ENCODE results near the gene PLSCR2. TPM values are rescaled to one million over a fixed set of nuclear protein-coding genes. Genes with fewer than 3 reads are reported as not detected.
A peak's percentile ranks its signal among the peaks of the same experiment; 100 is the strongest.

PLSCR2 gene, protein sequence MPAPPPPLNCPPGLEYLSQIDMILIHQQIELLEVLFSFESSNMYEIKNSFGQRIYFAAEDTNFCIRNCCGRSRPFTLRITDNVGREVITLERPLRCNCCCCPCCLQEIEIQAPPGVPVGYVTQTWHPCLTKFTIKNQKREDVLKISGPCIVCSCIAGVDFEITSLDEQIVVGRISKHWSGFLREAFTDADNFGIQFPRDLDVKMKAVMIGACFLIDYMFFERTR
- 0.14 TPM in 1 of 2 replicates, not detected in the other for polyA plus RNA-seq (2013)

DNA sequence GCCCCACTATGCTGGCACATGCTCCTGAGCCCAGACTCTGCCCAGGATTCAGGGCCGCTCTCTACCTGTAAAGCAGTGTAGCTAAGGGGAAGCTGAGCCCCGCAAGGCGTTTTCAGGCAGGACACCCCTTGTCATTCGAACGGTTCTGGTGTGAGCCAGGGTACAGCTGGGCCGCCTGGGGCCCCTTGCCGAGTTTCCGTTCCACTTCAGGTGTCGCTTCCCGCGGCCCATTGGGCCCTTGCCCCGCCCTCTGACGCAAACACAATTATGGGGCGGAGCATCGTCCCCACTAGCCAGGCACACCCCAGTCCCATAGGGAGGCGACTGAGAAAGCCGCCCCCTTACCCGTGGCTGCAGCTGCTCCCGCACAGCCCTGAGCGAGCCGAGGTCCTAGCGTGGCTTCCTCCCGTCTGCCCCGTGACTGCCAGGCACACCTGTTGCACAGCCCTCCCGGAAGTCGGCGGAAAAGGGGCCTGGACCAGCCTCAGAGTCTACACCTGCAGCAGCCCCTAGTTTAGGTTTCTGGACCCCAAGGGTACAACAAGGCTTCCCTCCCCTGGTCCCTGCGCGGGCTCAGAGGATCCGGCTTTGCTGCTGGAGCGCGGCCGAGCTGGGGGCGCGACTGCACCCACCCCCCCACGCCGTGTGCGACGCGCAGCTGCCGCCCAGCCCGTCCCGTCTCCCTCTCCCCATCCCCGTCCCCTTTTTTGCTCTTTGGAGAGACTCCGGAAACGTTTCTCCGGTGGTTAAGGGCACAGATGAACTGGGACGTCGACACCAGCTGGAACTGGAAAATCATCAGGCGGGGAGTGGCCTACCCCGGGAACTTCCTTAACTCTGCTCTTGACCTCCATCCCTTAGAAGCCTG lies at the start of gene PLSCR2:
PLSCR2 (minus strand) TSS at position 412 of the 868 bp plus-strand sequence. CDS start 9,657 bp downstream, outside the sequence.
- H4K12ac ChIP-seq (ENCODE audit: low read depth, low read length) = no peak within 1 kb of the TSS
- H2AK5ac ChIP-seq (ENCODE audit: low read length) = no peak within 1 kb of the TSS
- no peak within 1 kb of the TSS for H2BK120ac ChIP-seq (ENCODE audit: insufficient read depth, low read length, poor library complexity)
- no peaks in the 10 kb centered on the region for H3K4me1 ChIP-seq (ENCODE audit: control insufficient read depth in 1 of 2, insufficient read depth in 2 of 2, low read length in 2 of 2)
- no CpG with 5 or more reads among the region's 51 CpGs for WGBS (ENCODE audit: extremely low coverage, insufficient coverage, insufficient read length)
- H3K4me2 ChIP-seq (ENCODE audit: low read length) = peak within 1 kb of the TSS; percentile 56
- H4K91ac ChIP-seq (ENCODE audit: low read depth, low read length) = no peak within 1 kb of the TSS
- no peak within 1 kb of the TSS for H4K8ac ChIP-seq (ENCODE audit: low read depth, low read length)
- H3K4me3 ChIP-seq (ENCODE audit: low read depth, low read length) = peak within 1 kb of the TSS; percentile 65
- no peak within 1 kb of the TSS for H3K18ac ChIP-seq (ENCODE audit: low read length)
- H3K4ac ChIP-seq (ENCODE audit: low read depth, low read length) = no peak within 1 kb of the TSS
- peak; percentile 38 to 53 for DNase-seq
- H3K14ac ChIP-seq (ENCODE audit: low read length) = no peak within 1 kb of the TSS
- no peak within 1 kb of the TSS for H3K23ac ChIP-seq (ENCODE audit: low read length)
- no peaks in the 10 kb centered on the region for H3K79me1 ChIP-seq (ENCODE audit: low read length)
- H2BK5ac ChIP-seq (ENCODE audit: low read depth, low read length, poor library complexity) = no peak within 1 kb of the TSS
- H2AFZ ChIP-seq (ENCODE audit: insufficient read depth, low read length, poor library complexity) = peak within 1 kb of the TSS; percentile 6
- no peak within 1 kb of the TSS for H2BK12ac ChIP-seq (ENCODE audit: low read length)
- no peak within 1 kb of the TSS for H3K27ac ChIP-seq (ENCODE audit: low read depth, low read length)
- H3K27me3 ChIP-seq (ENCODE audit: insufficient read depth, low read length) = no peaks in the 10 kb centered on the region
- no peaks in the 10 kb centered on the region for H3K36me3 ChIP-seq (ENCODE audit: control insufficient read depth in 1 of 2, insufficient read depth in 2 of 2, low read length in 2 of 2)
- H3K9me3 ChIP-seq (ENCODE audit: insufficient read depth, low read depth, low read length) = no peaks in the 10 kb centered on the region
- H3K9ac ChIP-seq (ENCODE audit: low read length) = peak within 1 kb of the TSS; percentile 50
- H3K79me2 ChIP-seq (ENCODE audit: control insufficient read depth, insufficient read depth, low read length, poor library complexity) = no peaks in the 10 kb centered on the region

DNA sequence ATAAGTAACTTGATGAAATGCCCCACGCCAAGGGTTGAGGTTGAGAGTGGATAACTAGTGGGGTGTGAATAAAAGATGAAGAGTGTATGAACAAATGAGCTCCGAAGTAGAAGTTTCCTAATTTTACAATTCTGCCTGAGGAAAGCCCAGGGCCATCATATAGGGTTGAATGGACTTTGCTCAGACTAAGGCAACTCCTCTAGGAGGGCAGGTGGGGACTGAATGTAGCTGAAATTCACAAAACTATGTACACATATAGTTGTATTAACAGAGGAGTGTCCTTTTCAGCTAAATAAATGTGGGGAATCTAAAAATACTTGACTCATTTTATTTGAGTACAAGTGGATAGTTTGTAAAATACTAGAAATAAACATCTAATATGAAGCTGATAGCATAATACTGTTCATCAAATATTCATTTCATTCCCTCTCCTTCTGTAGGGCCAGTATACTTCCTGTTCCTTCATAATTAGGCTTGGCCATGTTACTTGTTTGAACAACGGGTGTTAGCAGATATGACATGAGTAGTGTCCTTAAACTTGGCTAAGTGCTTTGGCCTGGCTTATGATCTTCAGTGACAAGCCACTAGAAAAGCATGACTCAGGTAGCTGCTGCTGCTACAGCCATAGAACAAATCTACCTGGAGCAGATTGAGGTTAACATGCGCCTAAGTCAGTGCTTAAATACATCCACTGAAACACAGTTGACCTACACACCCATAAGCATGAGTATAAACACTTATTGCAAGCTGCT lies 48.5 kb upstream of the PLSCR2 start:
- no CpG with 5 or more reads among the region's 4 CpGs for WGBS (ENCODE audit: extremely low coverage, insufficient coverage, insufficient read length)
- no peak for DNase-seq

DNA sequence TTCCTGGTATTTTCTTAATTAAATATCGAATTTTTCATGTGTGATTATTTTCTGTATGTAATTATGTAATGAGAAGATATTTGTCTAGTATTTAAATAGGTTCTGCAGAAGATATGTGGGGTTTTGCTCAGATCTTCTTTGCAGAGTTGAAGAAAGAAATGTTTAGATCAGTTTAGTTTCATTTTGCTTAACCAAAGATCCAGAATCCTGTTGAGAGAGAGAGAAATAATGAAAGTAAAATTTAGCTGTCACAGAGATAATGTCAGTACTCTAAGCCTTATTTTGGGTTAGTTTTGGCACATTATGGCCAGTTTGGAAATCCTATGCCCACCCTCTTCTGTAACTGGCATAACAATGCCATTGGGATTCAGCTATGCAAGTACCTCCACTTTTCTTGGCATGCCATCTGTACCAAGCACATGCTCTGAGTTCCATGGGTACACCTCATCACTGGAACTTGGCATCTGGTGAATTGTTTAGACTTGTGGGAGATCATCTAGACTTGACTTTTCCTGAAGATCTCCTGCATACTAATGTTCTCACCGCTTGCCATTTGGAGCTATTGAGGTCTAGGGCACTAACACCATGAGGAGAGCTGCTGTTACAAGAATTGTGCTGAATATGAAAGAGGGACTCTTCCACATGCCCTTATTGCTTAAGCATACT lies 44.2 kb upstream of the PLSCR2 start:
- Histone ChIP-seq H2AFZ (ENCODE audit: insufficient read depth, low read length, poor library complexity) (no peak overlapping the region), H3K4me2 (ENCODE audit: low read length) (no peak overlapping the region), H4K91ac (ENCODE audit: low read depth, low read length) (no peak overlapping the region), H4K8ac (ENCODE audit: low read depth, low read length) (no peak overlapping the region), H2BK12ac (ENCODE audit: low read length) (no peak overlapping the region), H4K12ac (ENCODE audit: low read depth, low read length) (no peak overlapping the region), H3K9me3 (ENCODE audit: insufficient read depth, low read depth, low read length) (no peaks in the 10 kb centered on the region), H3K4me1 (ENCODE audit: control insufficient read depth in 1 of 2, insufficient read depth in 2 of 2, low read length in 2 of 2) (no peaks in the 10 kb centered on the region), H3K14ac (ENCODE audit: low read length) (no peak overlapping the region), H3K79me2 (ENCODE audit: control insufficient read depth, insufficient read depth, low read length, poor library complexity) (no peaks in the 10 kb centered on the region), H3K4ac (ENCODE audit: low read depth, low read length) (no peak overlapping the region), H3K36me3 (ENCODE audit: control insufficient read depth in 1 of 2, insufficient read depth in 2 of 2, low read length in 2 of 2) (peaks cover 4 to 8% of the 10 kb centered on the region in 2 experiments), H3K4me3 (ENCODE audit: low read depth, low read length) (no peak overlapping the region), H3K23ac (ENCODE audit: low read length) (no peak overlapping the region), H3K27me3 (ENCODE audit: insufficient read depth, low read length) (no peaks in the 10 kb centered on the region), H3K27ac (ENCODE audit: low read depth, low read length) (no peak overlapping the region), H2BK5ac (ENCODE audit: low read depth, low read length, poor library complexity) (no peak overlapping the region), H2BK120ac (ENCODE audit: insufficient read depth, low read length, poor library complexity) (no peak overlapping the region), H3K18ac (ENCODE audit: low read length) (no peak overlapping the region), H2AK5ac (ENCODE audit: low read length) (no peak overlapping the region), H3K9ac (ENCODE audit: low read length) (no peak overlapping the region), H3K79me1 (ENCODE audit: low read length) (peaks cover 2% of the 10 kb centered on the region)
- no peak for DNase-seq
- no CpG with 5 or more reads among the region's 2 CpGs for WGBS (ENCODE audit: extremely low coverage, insufficient coverage, insufficient read length)

More for the DNA sequence above, 48.5 kb upstream of the PLSCR2 start:
- no peak overlapping the region for H2AK5ac ChIP-seq (ENCODE audit: low read length)
- H2AFZ ChIP-seq (ENCODE audit: insufficient read depth, low read length, poor library complexity) = no peak overlapping the region
- H2BK5ac ChIP-seq (ENCODE audit: low read depth, low read length, poor library complexity) = no peak overlapping the region
- peaks cover 0 to 1% of the 10 kb centered on the region in 2 experiments for H3K4me1 ChIP-seq (ENCODE audit: control insufficient read depth in 1 of 2, insufficient read depth in 2 of 2, low read length in 2 of 2)
- H3K79me2 ChIP-seq (ENCODE audit: control insufficient read depth, insufficient read depth, low read length, poor library complexity) = no peaks in the 10 kb centered on the region
- no peak overlapping the region for H2BK12ac ChIP-seq (ENCODE audit: low read length)
- no peaks in the 10 kb centered on the region for H3K79me1 ChIP-seq (ENCODE audit: low read length)
- H3K14ac ChIP-seq (ENCODE audit: low read length) = no peak overlapping the region
- no peak overlapping the region for H3K27ac ChIP-seq (ENCODE audit: low read depth, low read length)
- H3K4me3 ChIP-seq (ENCODE audit: low read depth, low read length) = no peak overlapping the region
- no peak overlapping the region for H4K12ac ChIP-seq (ENCODE audit: low read depth, low read length)
- H3K4me2 ChIP-seq (ENCODE audit: low read length) = no peak overlapping the region
- peaks cover 4 to 8% of the 10 kb centered on the region in 2 experiments for H3K36me3 ChIP-seq (ENCODE audit: control insufficient read depth in 1 of 2, insufficient read depth in 2 of 2, low read length in 2 of 2)
- H3K18ac ChIP-seq (ENCODE audit: low read length) = no peak overlapping the region
- no peaks in the 10 kb centered on the region for H3K9me3 ChIP-seq (ENCODE audit: insufficient read depth, low read depth, low read length)
- H3K27me3 ChIP-seq (ENCODE audit: insufficient read depth, low read length) = no peaks in the 10 kb centered on the region
- no peak overlapping the region for H2BK120ac ChIP-seq (ENCODE audit: insufficient read depth, low read length, poor library complexity)
- no peak overlapping the region for H4K91ac ChIP-seq (ENCODE audit: low read depth, low read length)
- H3K23ac ChIP-seq (ENCODE audit: low read length) = no peak overlapping the region
- H4K8ac ChIP-seq (ENCODE audit: low read depth, low read length) = no peak overlapping the region
- H3K4ac ChIP-seq (ENCODE audit: low read depth, low read length) = no peak overlapping the region
- no peak overlapping the region for H3K9ac ChIP-seq (ENCODE audit: low read length)

All from trophoblast cell (in vitro differentiated cells and primary cell).